GM13976 (cell line): ENCODE measurements around the gene CHEK1.

ENCODE experiments used
- DNase-seq: peaks from one replicate; pipeline ENCODE4 v3.0.0; 2012; ENCODE audit warnings: low spot score
- CTCF ChIP-seq: IDR thresholded peaks from 2 replicates; pipeline ENCODE4 v1.5.1; 2012; ENCODE audit warnings: borderline replicate concordance, mild to moderate bottlenecking; ENCODE audit not compliant: insufficient read depth; ENCODE audit errors: extremely low read depth, missing control alignments, control extremely low read depth
- in situ Hi-C: fragments of 300-500 bp; cut with MboI; formaldehyde crosslinking; loops from one replicate; pipeline ENCODE4 v1.12.0; 2022; ENCODE audit warnings: low sequenced_read_pairs, mixed read lengths, inconsistent platforms; ENCODE audit not compliant: unreplicated experiment

The CHEK1 gene

GRCh38 chr11:125688066-125688465 is 63.1 kb downstream of the CHEK1 start:
- in situ Hi-C loops = no loop called here
- no peak for DNase-seq
- no peak for TF ChIP-seq CTCF

GRCh38 chr11:125688632-125689031 is 63.7 kb downstream of the CHEK1 start:
- DNase-seq = no peak
- no peak for TF ChIP-seq CTCF
- in situ Hi-C loops = no loop called here

GRCh38 chr11:125689274-125689859 is 64.4 kb downstream of the CHEK1 start:
- TF ChIP-seq CTCF = no peak
- in situ Hi-C loops = no loop called here

GRCh38 chr11:125690006-125690405 is 65.0 kb downstream of the CHEK1 start:
- in situ Hi-C loops = no loop called here
- TF ChIP-seq CTCF = no peak
- DNase-seq = no peak

More at GRCh38 chr11:125689274-125689859, 64.4 kb downstream of the CHEK1 start:
- DNase-seq = no peak

- DNase-seq = no peak
- no peak for TF ChIP-seq CTCF
- in situ Hi-C loops = no loop called here
Observed at GRCh38 chr11:125692887-125693286, 67.9 kb downstream of the CHEK1 start.

- in situ Hi-C loops = no loop called here
Observed at GRCh38 chr11:125694951-125695350, 70.0 kb downstream of the CHEK1 start.

More at GRCh38 chr11:125694951-125695350, 70.0 kb downstream of the CHEK1 start:
- no peak for TF ChIP-seq CTCF
- DNase-seq = no peak
